ENCODE results near the gene SELENON.

Gene SELENON

DNA sequence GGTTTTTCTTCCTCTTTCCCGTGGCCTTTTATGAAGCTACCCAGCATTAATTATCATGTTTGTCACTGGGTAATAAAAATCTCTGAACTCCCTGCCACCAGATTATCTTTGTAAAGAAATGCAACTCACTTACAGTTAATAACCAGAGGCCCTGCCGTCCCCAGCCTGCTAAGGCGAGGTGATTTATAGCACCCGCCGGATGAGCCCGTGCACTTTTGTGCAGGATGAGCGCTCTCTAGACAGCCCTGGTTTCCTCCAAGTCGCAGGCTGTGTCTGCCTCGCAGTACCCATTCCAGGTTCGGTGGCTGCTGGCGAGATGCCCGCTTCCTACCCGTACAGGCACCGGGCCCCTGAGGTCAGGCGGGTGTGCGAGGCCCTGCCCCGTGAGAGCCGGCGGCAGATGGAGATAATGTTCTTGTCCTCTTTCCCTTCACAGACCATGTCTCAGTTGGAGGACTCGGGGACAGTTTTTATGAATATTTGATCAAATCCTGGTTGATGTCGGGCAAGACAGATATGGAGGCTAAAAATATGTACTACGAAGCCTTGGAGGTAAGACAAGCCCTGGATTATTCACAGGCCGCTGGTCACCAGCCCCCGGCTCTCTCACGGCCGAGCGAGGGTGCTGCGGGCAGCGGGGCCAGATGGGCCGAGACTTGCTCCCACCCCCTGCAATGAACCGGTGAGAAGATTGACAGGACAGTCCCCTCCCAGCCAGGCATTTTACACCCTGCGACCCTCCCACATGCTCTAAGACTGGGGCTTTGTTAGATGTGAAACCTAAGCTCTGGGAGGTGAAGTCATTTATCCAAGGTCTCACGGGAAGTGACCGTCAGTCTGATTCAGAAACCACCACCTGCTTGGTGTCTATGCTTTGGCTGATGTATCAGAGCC, 28.5 kb upstream of the SELENON start:
- H2AFZ ChIP-seq (ENCODE audit: low read length, unreplicated experiment): no peak overlapping the region
- H3K36me3 ChIP-seq (ENCODE audit: insufficient read depth, low read length): no peaks in the 10 kb centered on the region
- H3K27ac ChIP-seq (ENCODE audit: low read depth, low read length): no peak overlapping the region
- H3K4me3 ChIP-seq (ENCODE audit: low read depth, low read length): no peak overlapping the region
- H3K27me3 ChIP-seq (ENCODE audit: insufficient read depth, low read length): no peaks in the 10 kb centered on the region
- no peaks in the 10 kb centered on the region for H3K79me2 ChIP-seq (ENCODE audit: control insufficient read depth, insufficient read depth, low read length, unreplicated experiment)
- no peaks in the 10 kb centered on the region for H3K4me1 ChIP-seq (ENCODE audit: control insufficient read depth, insufficient read depth, low read length, unreplicated experiment)

- Histone ChIP-seq H3K27ac (ENCODE audit: low read depth, low read length) (no peak overlapping the region), H3K79me2 (ENCODE audit: control insufficient read depth, insufficient read depth, low read length, unreplicated experiment) (no peaks in the 10 kb centered on the region), H3K4me3 (ENCODE audit: low read depth, low read length) (no peak overlapping the region), H3K36me3 (ENCODE audit: insufficient read depth, low read length) (no peaks in the 10 kb centered on the region), H2AFZ (ENCODE audit: low read length, unreplicated experiment) (no peak overlapping the region), H3K4me1 (ENCODE audit: control insufficient read depth, insufficient read depth, low read length, unreplicated experiment) (no peaks in the 10 kb centered on the region), H3K27me3 (ENCODE audit: insufficient read depth, low read length) (no peaks in the 10 kb centered on the region)
Measured at GRCh38 chr1:25772164-25772563, 27.8 kb upstream of the SELENON start.

DNA sequence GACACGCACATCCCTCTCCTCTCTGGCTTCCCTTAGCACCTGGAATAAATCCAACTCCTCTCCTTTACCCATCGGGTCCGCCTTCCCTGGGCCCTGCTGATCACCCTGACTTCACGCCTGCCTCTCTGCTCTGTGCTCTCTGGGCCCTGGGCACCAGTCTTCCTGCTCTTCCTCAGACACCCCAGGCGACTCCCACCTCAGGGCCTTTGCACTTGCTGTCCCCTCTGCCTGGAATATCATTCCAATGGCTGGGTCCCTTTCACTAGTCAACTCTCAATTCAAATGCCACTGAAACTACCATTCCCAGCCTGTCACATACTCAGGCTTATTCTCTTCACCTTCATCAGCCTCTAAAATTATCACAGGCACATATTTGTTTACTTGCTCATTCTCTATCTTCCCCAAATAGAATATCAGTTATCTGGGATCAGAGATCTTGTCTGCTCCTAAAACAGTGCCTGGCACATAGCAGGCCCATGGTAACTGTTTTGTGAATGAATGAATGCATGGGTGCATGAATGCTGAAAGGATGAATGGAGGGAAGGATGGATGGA, 27.2 kb upstream of the SELENON start:
- Histone ChIP-seq H3K4me1 (ENCODE audit: control insufficient read depth, insufficient read depth, low read length, unreplicated experiment) (no peaks in the 10 kb centered on the region), H3K27ac (ENCODE audit: low read depth, low read length) (no peak overlapping the region), H3K4me3 (ENCODE audit: low read depth, low read length) (no peak overlapping the region)

GRCh38 chr1:25773441-25774125, 26.4 kb upstream of the SELENON start:
- H3K36me3 ChIP-seq (ENCODE audit: insufficient read depth, low read length): no peaks in the 10 kb centered on the region
- H3K27ac ChIP-seq (ENCODE audit: low read depth, low read length): no peak overlapping the region
- H3K79me2 ChIP-seq (ENCODE audit: control insufficient read depth, insufficient read depth, low read length, unreplicated experiment): no peaks in the 10 kb centered on the region
- H3K4me3 ChIP-seq (ENCODE audit: low read depth, low read length): no peak overlapping the region
- H3K27me3 ChIP-seq (ENCODE audit: insufficient read depth, low read length): no peaks in the 10 kb centered on the region
- no peak overlapping the region for H2AFZ ChIP-seq (ENCODE audit: low read length, unreplicated experiment)
- H3K4me1 ChIP-seq (ENCODE audit: control insufficient read depth, insufficient read depth, low read length, unreplicated experiment): no peaks in the 10 kb centered on the region

More for the DNA sequence above, 27.2 kb upstream of the SELENON start:
- no peaks in the 10 kb centered on the region for H3K36me3 ChIP-seq (ENCODE audit: insufficient read depth, low read length)
- no peaks in the 10 kb centered on the region for H3K79me2 ChIP-seq (ENCODE audit: control insufficient read depth, insufficient read depth, low read length, unreplicated experiment)
- H3K27me3 ChIP-seq (ENCODE audit: insufficient read depth, low read length): no peaks in the 10 kb centered on the region
- no peak overlapping the region for H2AFZ ChIP-seq (ENCODE audit: low read length, unreplicated experiment)

GRCh38 chr1:25774206-25774803, 25.7 kb upstream of the SELENON start:
- Histone ChIP-seq H3K36me3 (ENCODE audit: insufficient read depth, low read length) (no peaks in the 10 kb centered on the region), H3K4me3 (ENCODE audit: low read depth, low read length) (no peak overlapping the region), H2AFZ (ENCODE audit: low read length, unreplicated experiment) (no peak overlapping the region), H3K27me3 (ENCODE audit: insufficient read depth, low read length) (no peaks in the 10 kb centered on the region), H3K27ac (ENCODE audit: low read depth, low read length) (no peak overlapping the region), H3K79me2 (ENCODE audit: control insufficient read depth, insufficient read depth, low read length, unreplicated experiment) (no peaks in the 10 kb centered on the region), H3K4me1 (ENCODE audit: control insufficient read depth, insufficient read depth, low read length, unreplicated experiment) (no peaks in the 10 kb centered on the region)

GRCh38 chr1:25774921-25775771, 24.8 kb upstream of the SELENON start:
- H2AFZ ChIP-seq (ENCODE audit: low read length, unreplicated experiment): no peak overlapping the region

GRCh38 chr1:25779388-25779787, 20.6 kb upstream of the SELENON start:
- Histone ChIP-seq H3K36me3 (ENCODE audit: insufficient read depth, low read length) (no peaks in the 10 kb centered on the region), H3K27me3 (ENCODE audit: insufficient read depth, low read length) (no peaks in the 10 kb centered on the region), H3K4me1 (ENCODE audit: control insufficient read depth, insufficient read depth, low read length, unreplicated experiment) (no peaks in the 10 kb centered on the region), H3K79me2 (ENCODE audit: control insufficient read depth, insufficient read depth, low read length, unreplicated experiment) (no peaks in the 10 kb centered on the region), H3K4me3 (ENCODE audit: low read depth, low read length) (no peak overlapping the region), H3K27ac (ENCODE audit: low read depth, low read length) (no peak overlapping the region), H2AFZ (ENCODE audit: low read length, unreplicated experiment) (no peak overlapping the region)

More at GRCh38 chr1:25774921-25775771, 24.8 kb upstream of the SELENON start:
- no peaks in the 10 kb centered on the region for H3K27me3 ChIP-seq (ENCODE audit: insufficient read depth, low read length)
- no peaks in the 10 kb centered on the region for H3K79me2 ChIP-seq (ENCODE audit: control insufficient read depth, insufficient read depth, low read length, unreplicated experiment)
- H3K27ac ChIP-seq (ENCODE audit: low read depth, low read length): no peak overlapping the region
- H3K36me3 ChIP-seq (ENCODE audit: insufficient read depth, low read length): no peaks in the 10 kb centered on the region
- no peaks in the 10 kb centered on the region for H3K4me1 ChIP-seq (ENCODE audit: control insufficient read depth, insufficient read depth, low read length, unreplicated experiment)
- H3K4me3 ChIP-seq (ENCODE audit: low read depth, low read length): no peak overlapping the region

- Histone ChIP-seq H3K4me3 (ENCODE audit: low read depth, low read length) (no peak overlapping the region), H3K79me2 (ENCODE audit: control insufficient read depth, insufficient read depth, low read length, unreplicated experiment) (no peaks in the 10 kb centered on the region), H3K27ac (ENCODE audit: low read depth, low read length) (no peak overlapping the region), H3K4me1 (ENCODE audit: control insufficient read depth, insufficient read depth, low read length, unreplicated experiment) (no peaks in the 10 kb centered on the region), H3K36me3 (ENCODE audit: insufficient read depth, low read length) (no peaks in the 10 kb centered on the region), H2AFZ (ENCODE audit: low read length, unreplicated experiment) (no peak overlapping the region), H3K27me3 (ENCODE audit: insufficient read depth, low read length) (no peaks in the 10 kb centered on the region)
Measured at GRCh38 chr1:25779894-25780293, 20.1 kb upstream of the SELENON start.

GRCh38 chr1:25780318-25781129, 19.5 kb upstream of the SELENON start:
- H3K4me1 ChIP-seq (ENCODE audit: control insufficient read depth, insufficient read depth, low read length, unreplicated experiment): no peaks in the 10 kb centered on the region
- H3K27ac ChIP-seq (ENCODE audit: low read depth, low read length): no peak overlapping the region
- H3K36me3 ChIP-seq (ENCODE audit: insufficient read depth, low read length): no peaks in the 10 kb centered on the region
- H3K27me3 ChIP-seq (ENCODE audit: insufficient read depth, low read length): no peaks in the 10 kb centered on the region
- H3K79me2 ChIP-seq (ENCODE audit: control insufficient read depth, insufficient read depth, low read length, unreplicated experiment): no peaks in the 10 kb centered on the region
- no peak overlapping the region for H3K4me3 ChIP-seq (ENCODE audit: low read depth, low read length)
- H2AFZ ChIP-seq (ENCODE audit: low read length, unreplicated experiment): no peak overlapping the region
